ENCODE measurements around the gene DCTN5. TPM values are rescaled to one million over a fixed set of nuclear protein-coding genes. Genes with fewer than 3 reads are reported as not detected.
"Not testable (repeated sequence)": the region's sequence is repeated elsewhere in the genome, so short reads cannot be mapped to it uniquely, and the experiment has no call there.

DCTN5 gene
- total RNA-seq, 4 donors from 2014 or later, result 22.9 to 34.4 (median 24.8) TPM

DNA sequence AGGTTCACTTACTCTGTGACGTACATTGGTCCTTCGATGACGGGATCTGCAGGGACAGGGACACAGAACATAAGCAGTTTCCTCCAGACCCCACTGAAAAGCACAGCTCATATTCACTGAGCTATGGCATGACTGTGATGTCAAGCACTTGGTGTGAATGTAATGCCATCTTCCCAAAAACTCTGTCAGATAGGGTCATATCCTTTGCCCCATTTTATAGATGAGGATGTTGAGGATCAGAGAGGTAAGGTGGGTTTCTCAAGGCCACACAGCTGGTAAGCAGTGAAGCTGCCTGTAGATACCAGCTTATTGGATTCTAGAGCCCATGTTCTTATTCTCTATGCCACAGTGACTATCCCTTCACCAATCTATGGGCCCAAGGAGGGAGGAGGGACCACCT is 69.2 kb downstream of the DCTN5 start:
- no peaks in the 10 kb centered on the region for H3K9me3 ChIP-seq
- peaks cover 9 to 24% (median 18%) of the 10 kb centered on the region in 3 donors for H3K27me3 ChIP-seq
- H3K4me1 ChIP-seq, result no peaks in the 10 kb centered on the region
- TF ChIP-seq, protein P1, sequence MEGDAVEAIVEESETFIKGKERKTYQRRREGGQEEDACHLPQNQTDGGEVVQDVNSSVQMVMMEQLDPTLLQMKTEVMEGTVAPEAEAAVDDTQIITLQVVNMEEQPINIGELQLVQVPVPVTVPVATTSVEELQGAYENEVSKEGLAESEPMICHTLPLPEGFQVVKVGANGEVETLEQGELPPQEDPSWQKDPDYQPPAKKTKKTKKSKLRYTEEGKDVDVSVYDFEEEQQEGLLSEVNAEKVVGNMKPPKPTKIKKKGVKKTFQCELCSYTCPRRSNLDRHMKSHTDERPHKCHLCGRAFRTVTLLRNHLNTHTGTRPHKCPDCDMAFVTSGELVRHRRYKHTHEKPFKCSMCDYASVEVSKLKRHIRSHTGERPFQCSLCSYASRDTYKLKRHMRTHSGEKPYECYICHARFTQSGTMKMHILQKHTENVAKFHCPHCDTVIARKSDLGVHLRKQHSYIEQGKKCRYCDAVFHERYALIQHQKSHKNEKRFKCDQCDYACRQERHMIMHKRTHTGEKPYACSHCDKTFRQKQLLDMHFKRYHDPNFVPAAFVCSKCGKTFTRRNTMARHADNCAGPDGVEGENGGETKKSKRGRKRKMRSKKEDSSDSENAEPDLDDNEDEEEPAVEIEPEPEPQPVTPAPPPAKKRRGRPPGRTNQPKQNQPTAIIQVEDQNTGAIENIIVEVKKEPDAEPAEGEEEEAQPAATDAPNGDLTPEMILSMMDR (IDR thresholded peaks at IDR 0.05 in 4 of 5, conservative IDR thresholded peaks at IDR 0.05 in 1 of 5), result no peak
- TF ChIP-seq POLR2A (IDR thresholded peaks at IDR 0.05), result no peak
- in situ Hi-C loops (cut with MboI; ENCODE audit: low sequenced_read_pairs in 4 of 4), result no loop called here
- no peak for DNase-seq
- ATAC-seq, result no peak
- intact Hi-C loops (cut with DNase I; ENCODE audit: low total_unique reads), result no loop called here
- no peak overlapping the region for H3K27ac ChIP-seq
- no peaks in the 10 kb centered on the region for H3K36me3 ChIP-seq
- H3K4me3 ChIP-seq, result no peak overlapping the region

DNA sequence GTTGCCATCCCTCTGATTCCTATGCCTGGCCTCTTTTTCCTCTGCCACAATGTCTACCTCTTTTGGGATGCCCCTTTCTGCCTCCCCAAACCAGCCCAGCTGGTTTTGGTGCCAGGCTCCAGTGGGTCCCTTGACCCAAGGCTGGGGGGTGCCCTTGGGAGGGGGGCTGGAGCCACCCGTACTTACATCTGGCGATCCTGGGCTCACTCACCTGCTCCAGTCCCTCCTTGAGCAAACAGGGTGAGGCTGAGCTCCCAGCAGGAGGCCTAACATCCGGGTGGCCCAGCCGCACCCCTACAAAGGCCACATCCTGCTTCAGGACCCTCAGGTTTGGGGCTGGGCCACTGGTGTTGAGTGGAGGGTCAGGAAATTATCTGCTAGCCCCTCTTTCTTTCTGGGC is 70.5 kb downstream of the DCTN5 start:
- H3K9me3 ChIP-seq, result no peaks in the 10 kb centered on the region
- TF ChIP-seq POLR2A (IDR thresholded peaks at IDR 0.05), result no peak
- TF ChIP-seq, protein P1 (IDR thresholded peaks at IDR 0.05 in 4 of 5, conservative IDR thresholded peaks at IDR 0.05 in 1 of 5), result no peak
- ATAC-seq (no peak), DNase-seq (no peak)
- peaks cover 9 to 24% (median 18%) of the 10 kb centered on the region in 3 donors for H3K27me3 ChIP-seq
- intact Hi-C loops (cut with DNase I; ENCODE audit: low total_unique reads), result no loop called here
- no peak overlapping the region for H3K4me3 ChIP-seq
- H3K4me1 ChIP-seq, result no peaks in the 10 kb centered on the region
- H3K36me3 ChIP-seq, result no peaks in the 10 kb centered on the region
- no peak overlapping the region for H3K27ac ChIP-seq
- in situ Hi-C loops (cut with MboI; ENCODE audit: low sequenced_read_pairs in 4 of 4), result no loop called here

DNA sequence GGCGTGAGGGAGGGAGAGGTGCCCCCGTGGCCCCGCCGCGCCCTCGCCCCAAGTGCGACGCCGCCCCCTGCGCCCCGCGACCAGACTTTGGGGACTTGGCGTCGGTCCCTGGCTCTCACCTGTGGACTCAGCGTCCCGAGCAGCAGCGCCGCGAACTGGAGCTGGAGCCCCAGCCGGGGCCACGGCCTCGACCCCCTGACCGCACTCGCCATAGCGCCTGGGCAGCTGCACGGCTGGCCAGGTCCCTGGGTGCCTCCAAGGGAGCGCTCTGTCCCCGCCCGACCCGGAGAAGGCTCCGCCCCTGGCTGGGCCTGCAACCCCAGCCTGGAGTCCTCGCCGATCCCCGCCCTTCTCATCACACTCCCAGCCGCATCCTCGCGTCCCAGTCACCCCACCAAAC is 71.7 kb downstream of the DCTN5 start, which contains the start of gene ERN2:
ERN2 (minus strand) TSS at position 247 of the 400 bp plus-strand sequence; CDS start at position 212, 35 bp downstream.
- Histone ChIP-seq H3K27me3 (peaks cover 9 to 24% (median 18%) of the 10 kb centered on the region in 3 donors), H3K27ac (no peak within 1 kb of the TSS), H3K36me3 (no peaks in the 10 kb centered on the region), H3K4me3 (no peak within 1 kb of the TSS), H3K4me1 (no peaks in the 10 kb centered on the region), H3K9me3 (no peaks in the 10 kb centered on the region)
- no peak for TF ChIP-seq POLR2A (IDR thresholded peaks at IDR 0.05)
- TF ChIP-seq, protein P1 (IDR thresholded peaks at IDR 0.05 in 4 of 5, conservative IDR thresholded peaks at IDR 0.05 in 1 of 5), result no peak
- intact Hi-C loops (cut with DNase I; ENCODE audit: low total_unique reads), result no loop called here
- ATAC-seq, result no peak
- in situ Hi-C loops (cut with MboI; ENCODE audit: low sequenced_read_pairs in 4 of 4), result no loop called here
- DNase-seq, result no peak

DNA sequence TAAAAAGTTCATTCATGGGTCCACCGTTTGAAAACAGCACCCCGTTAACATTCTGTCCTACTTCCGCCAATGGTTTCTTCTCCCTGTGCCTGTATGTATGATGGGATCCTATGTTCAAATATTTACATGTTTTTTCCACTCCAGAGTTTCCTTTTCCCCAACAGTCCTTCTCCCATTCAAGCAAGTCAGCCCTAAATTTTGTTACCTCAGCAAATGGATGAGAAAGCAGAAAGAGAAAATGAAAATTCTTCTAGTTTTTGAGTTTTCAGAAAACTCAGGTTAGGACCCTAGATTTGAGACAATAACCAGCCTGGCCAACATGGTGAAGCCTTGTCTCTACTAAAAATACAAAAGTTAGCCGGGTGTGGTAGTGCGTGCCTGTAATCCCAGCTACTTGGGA is 75.2 kb downstream of the DCTN5 start:
- TF ChIP-seq, protein P1 (IDR thresholded peaks at IDR 0.05 in 4 of 5, conservative IDR thresholded peaks at IDR 0.05 in 1 of 5), result no peak
- no peak for TF ChIP-seq POLR2A (IDR thresholded peaks at IDR 0.05)
- H3K4me3 ChIP-seq, result no peak overlapping the region
- peaks cover 9 to 23% (median 18%) of the 10 kb centered on the region in 3 donors for H3K27me3 ChIP-seq
- no peak for DNase-seq
- intact Hi-C loops (cut with DNase I; ENCODE audit: low total_unique reads) (no loop called here), in situ Hi-C loops (cut with MboI; ENCODE audit: low sequenced_read_pairs in 4 of 4) (no loop called here)
- H3K4me1 ChIP-seq, result no peaks in the 10 kb centered on the region
- no peaks in the 10 kb centered on the region for H3K36me3 ChIP-seq
- H3K9me3 ChIP-seq, result no peaks in the 10 kb centered on the region
- H3K27ac ChIP-seq, result no peak overlapping the region
- ATAC-seq, result no peak

DNA sequence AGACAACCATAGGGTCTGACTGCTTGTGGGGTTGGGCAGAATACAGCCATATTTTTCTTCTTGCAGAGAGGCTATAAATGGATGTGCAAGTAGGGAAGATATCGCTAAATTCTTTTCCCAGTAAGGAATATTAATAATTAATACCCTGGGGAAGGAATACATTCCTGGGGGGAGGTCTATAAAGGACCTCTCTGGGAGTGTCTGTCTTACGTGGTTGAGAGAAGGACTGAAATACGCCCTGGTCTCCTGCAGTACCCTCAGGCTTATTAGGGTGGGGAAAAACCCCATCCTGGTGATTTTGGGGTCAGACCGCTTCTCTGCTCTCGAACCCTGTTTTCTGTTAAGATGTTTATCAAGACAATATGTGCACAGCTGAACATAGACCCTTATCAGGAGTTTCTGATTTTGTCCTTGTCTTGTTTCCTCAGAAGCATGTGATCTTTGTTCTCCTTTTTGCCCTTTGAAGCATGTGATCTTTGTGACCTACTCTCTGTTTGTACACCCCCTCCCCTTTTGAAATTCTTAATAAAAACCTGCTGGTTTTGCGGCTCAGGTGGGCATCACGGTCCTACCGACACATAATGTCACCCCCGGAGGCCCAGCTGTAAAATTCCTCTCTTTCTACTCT is 81.5 kb downstream of the DCTN5 start:
- H3K9me3 ChIP-seq; ATAC-seq; H3K4me3 ChIP-seq; H3K4me1 ChIP-seq; in situ Hi-C loops (cut with MboI; ENCODE audit: low sequenced_read_pairs in 4 of 4); H3K27me3 ChIP-seq; intact Hi-C loops (cut with DNase I; ENCODE audit: low total_unique reads); H3K27ac ChIP-seq; H3K36me3 ChIP-seq; DNase-seq: not testable (repeated sequence)

Data from gastrocnemius medialis (tissue), 4 donors.